ENCODE data around the gene LRRC46. TPM values are rescaled to one million over a fixed set of nuclear protein-coding genes. Genes with fewer than 3 reads are reported as not detected.
A peak's percentile ranks its signal among the peaks of the same experiment; 100 is the strongest.

The LRRC46 gene
- total and polyA plus RNA-seq, 9 of the 15 experiments (the other 6 are each of a cell fraction or from before 2014, with no cell fraction given): 0.39 to 1.4 (median 0.53) TPM; not detected in 1

DNA sequence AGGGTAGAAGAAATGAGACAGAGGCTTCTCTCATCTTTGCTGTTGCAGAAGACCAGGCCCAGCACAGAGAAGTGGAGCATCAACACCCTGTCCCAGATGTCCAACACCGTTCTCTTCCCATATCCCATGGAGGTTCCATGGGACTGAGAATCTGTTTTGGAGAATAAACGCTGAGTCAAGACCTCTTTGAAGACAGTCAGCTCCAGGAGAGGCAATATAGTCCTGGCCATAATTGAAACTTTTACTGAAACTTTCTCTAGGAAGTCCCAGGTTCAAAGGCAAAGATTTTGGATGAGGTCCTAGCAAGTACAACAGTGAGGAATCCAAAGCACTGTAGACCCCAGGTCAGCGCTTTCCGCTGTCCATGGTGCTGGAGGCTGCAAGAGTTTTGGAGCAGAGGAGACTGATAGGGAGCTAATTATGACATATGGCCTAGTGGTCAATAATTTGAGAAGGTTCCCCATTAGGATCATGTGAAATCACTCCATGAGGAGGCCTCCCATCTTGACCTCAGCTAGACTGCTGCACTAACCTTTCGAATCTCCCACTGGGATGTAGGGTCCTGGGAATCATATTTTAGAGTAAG, 45.8 kb upstream of the LRRC46 start:
- peak; percentile 81 for ATAC-seq
- in situ Hi-C loops (cut with MboI) (no loop called here), intact Hi-C loops (cut with micrococcal nuclease) (no loop called here)
- Histone ChIP-seq H3K27ac (ENCODE audit: extremely low read depth, low read depth, low read length) (no peak overlapping the region), H3K9me1 (ENCODE audit: control insufficient read depth, insufficient read depth, low read length) (no peaks in the 10 kb centered on the region), H2AFZ (ENCODE audit: low read depth, low read length) (no peak overlapping the region), H3K4me3 (no peak overlapping the region), H3K27me3 (ENCODE audit: control insufficient read depth in 2 of 2, insufficient read depth in 2 of 2, low read length in 2 of 2) (peaks cover 20 to 40% of the 10 kb centered on the region in 2 experiments), H3K36me3 (ENCODE audit: control insufficient read depth, insufficient read depth, low read length) (no peaks in the 10 kb centered on the region), H3K9ac (ENCODE audit: insufficient read depth in 1 of 2, low read depth in 2 of 2, low read length in 2 of 2) (no peak overlapping the region), H3K9me3 (replicated peaks; ENCODE audit: control insufficient read depth, insufficient read depth, low read depth, low read length) (no peaks in the 10 kb centered on the region), H3K4me1 (replicated peaks in 1 of 2; ENCODE audit: control insufficient read depth in 2 of 2, insufficient read depth in 2 of 2, low read length in 2 of 2) (peaks cover 0 to 9% of the 10 kb centered on the region in 2 experiments; a peak in 2 of 5 replicates), H3K4me2 (ENCODE audit: insufficient read depth, low read length) (no peak overlapping the region), H3K79me2 (ENCODE audit: control insufficient read depth, insufficient read depth, low read length) (no peaks in the 10 kb centered on the region), H4K20me1 (replicated peaks; ENCODE audit: control insufficient read depth, insufficient read depth, low read length) (no peaks in the 10 kb centered on the region)
- FAIRE-seq: peak; percentile 81
- no TSS peak for BruUV-seq (replicated peaks)
- ChIA-PET CTCF (ENCODE audit: low intra/inter-chr PET ratio) (no interaction called here), POLR2A (interaction anchor here (0.5 to 1.1 kb wide), 3 partner anchors 9 to 134 kb away, joined by 3 to 5 read pairs (median 3); no protein-coding TSS in a partner anchor)
- peak; percentile 61 to 74 (median 65) for DNase-seq (ENCODE audit: extremely low read depth in 1 of 4, low spot score in 3 of 4)
- 14% methylated on average over 5 of the region's 5 CpGs for WGBS (ENCODE audit: insufficient coverage, low coverage, missing lambda C conversion rate)
- TF ChIP-seq NR2F6 (CRISPR knock-in tag; IDR thresholded peaks at IDR 0.05) (no peak), PKNOX1 (IDR thresholded peaks at IDR 0.05) (peak; percentile 48; the same call in 1 of the 2 replicates), MEIS2 (IDR thresholded peaks at IDR 0.05; ENCODE audit: partially characterized antibody) (peak; percentile 19), THRB (CRISPR knock-in tag; conservative IDR thresholded peaks at IDR 0.05) (no peak), NCOA1 (IDR thresholded peaks at IDR 0.05; ENCODE audit: low read depth) (0 out of 2 replicates have a peak, but pooled peaks have one; percentile 18), MIER1 (IDR thresholded peaks at IDR 0.05; ENCODE audit: low read depth) (peak; percentile 97), ZNF766 (CRISPR knock-in tag; conservative IDR thresholded peaks at IDR 0.05) (0 out of 2 replicates have a peak, but pooled peaks have one; percentile 38), BACH1 (tag; IDR thresholded peaks at IDR 0.05) (peak; percentile 32; the same call in 1 of the 2 replicates)
- TF ChIP-seq, protein P1, sequence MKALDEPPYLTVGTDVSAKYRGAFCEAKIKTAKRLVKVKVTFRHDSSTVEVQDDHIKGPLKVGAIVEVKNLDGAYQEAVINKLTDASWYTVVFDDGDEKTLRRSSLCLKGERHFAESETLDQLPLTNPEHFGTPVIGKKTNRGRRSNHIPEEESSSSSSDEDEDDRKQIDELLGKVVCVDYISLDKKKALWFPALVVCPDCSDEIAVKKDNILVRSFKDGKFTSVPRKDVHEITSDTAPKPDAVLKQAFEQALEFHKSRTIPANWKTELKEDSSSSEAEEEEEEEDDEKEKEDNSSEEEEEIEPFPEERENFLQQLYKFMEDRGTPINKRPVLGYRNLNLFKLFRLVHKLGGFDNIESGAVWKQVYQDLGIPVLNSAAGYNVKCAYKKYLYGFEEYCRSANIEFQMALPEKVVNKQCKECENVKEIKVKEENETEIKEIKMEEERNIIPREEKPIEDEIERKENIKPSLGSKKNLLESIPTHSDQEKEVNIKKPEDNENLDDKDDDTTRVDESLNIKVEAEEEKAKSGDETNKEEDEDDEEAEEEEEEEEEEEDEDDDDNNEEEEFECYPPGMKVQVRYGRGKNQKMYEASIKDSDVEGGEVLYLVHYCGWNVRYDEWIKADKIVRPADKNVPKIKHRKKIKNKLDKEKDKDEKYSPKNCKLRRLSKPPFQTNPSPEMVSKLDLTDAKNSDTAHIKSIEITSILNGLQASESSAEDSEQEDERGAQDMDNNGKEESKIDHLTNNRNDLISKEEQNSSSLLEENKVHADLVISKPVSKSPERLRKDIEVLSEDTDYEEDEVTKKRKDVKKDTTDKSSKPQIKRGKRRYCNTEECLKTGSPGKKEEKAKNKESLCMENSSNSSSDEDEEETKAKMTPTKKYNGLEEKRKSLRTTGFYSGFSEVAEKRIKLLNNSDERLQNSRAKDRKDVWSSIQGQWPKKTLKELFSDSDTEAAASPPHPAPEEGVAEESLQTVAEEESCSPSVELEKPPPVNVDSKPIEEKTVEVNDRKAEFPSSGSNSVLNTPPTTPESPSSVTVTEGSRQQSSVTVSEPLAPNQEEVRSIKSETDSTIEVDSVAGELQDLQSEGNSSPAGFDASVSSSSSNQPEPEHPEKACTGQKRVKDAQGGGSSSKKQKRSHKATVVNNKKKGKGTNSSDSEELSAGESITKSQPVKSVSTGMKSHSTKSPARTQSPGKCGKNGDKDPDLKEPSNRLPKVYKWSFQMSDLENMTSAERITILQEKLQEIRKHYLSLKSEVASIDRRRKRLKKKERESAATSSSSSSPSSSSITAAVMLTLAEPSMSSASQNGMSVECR (CRISPR knock-in tag; IDR thresholded peaks at IDR 0.05): peak; percentile 48; the same call in 1 of the 2 replicates
- TF ChIP-seq, protein P2, sequence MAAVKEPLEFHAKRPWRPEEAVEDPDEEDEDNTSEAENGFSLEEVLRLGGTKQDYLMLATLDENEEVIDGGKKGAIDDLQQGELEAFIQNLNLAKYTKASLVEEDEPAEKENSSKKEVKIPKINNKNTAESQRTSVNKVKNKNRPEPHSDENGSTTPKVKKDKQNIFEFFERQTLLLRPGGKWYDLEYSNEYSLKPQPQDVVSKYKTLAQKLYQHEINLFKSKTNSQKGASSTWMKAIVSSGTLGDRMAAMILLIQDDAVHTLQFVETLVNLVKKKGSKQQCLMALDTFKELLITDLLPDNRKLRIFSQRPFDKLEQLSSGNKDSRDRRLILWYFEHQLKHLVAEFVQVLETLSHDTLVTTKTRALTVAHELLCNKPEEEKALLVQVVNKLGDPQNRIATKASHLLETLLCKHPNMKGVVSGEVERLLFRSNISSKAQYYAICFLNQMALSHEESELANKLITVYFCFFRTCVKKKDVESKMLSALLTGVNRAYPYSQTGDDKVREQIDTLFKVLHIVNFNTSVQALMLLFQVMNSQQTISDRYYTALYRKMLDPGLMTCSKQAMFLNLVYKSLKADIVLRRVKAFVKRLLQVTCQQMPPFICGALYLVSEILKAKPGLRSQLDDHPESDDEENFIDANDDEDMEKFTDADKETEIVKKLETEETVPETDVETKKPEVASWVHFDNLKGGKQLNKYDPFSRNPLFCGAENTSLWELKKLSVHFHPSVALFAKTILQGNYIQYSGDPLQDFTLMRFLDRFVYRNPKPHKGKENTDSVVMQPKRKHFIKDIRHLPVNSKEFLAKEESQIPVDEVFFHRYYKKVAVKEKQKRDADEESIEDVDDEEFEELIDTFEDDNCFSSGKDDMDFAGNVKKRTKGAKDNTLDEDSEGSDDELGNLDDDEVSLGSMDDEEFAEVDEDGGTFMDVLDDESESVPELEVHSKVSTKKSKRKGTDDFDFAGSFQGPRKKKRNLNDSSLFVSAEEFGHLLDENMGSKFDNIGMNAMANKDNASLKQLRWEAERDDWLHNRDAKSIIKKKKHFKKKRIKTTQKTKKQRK (IDR thresholded peaks at IDR 0.05; ENCODE audit: borderline replicate concordance, low read depth, low read length): no peak
